ENCODE data around the gene TSPAN5. TPM values are rescaled to one million over a fixed set of nuclear protein-coding genes. Genes with fewer than 3 reads are reported as not detected.

TSPAN5 gene
- polyA plus RNA-seq, 1 of the 3 experiments (the other 2 are of a cell fraction): 38.6 TPM

DNA sequence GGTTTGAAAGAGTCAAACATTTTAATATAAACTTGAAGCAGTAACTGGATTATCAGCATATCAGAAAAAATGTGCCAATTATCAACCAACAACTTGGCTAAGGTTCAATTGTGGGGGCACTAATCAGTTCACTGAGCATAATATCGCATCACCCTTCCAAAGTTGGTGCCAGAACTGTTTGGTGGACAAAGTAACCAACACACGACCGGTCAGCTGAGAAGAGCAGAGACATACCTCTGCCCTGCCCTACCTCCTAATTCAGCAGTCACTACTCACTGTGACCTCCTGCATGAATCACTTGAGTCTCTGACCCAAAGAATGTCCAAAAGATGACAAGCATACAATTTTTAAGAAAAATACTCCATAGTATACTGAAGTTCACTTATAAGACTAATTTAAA, 53.2 kb downstream of the TSPAN5 start:
- no peak overlapping the region for H3K27ac ChIP-seq (ENCODE audit: low read depth in 2 of 2, low read length in 1 of 2)
- H2AFZ ChIP-seq (ENCODE audit: low read depth): no peak overlapping the region
- no peak overlapping the region for H3K4me2 ChIP-seq
- H3K36me3 ChIP-seq (replicated peaks in 1 of 2; ENCODE audit: control insufficient read depth in 1 of 2, insufficient read depth in 2 of 2, low read length in 1 of 2): peaks cover 0 to 12% of the 10 kb centered on the region in 2 experiments
- no peaks in the 10 kb centered on the region for H3K9me3 ChIP-seq
- ChIA-PET POLR2A (no interaction called here), CTCF (interaction anchor here (0.8 kb wide), 1 partner anchor 50 kb away, joined by 3 read pairs; no protein-coding TSS in a partner anchor)
- no peaks in the 10 kb centered on the region for H3K9me2 ChIP-seq
- no peak overlapping the region for H3K9ac ChIP-seq
- peaks cover 100% of the 10 kb centered on the region for H3K79me2 ChIP-seq (ENCODE audit: insufficient read depth)
- H3K27me3 ChIP-seq (ENCODE audit: insufficient read depth): no peaks in the 10 kb centered on the region
- DNase-seq: no peak
- H3K4me1 ChIP-seq (ENCODE audit: control insufficient read depth in 1 of 2, insufficient read depth in 2 of 2, low read depth in 1 of 2, low read length in 1 of 2): peaks cover 0 to 2% of the 10 kb centered on the region in 2 experiments; a peak in 1 of 4 replicates
- peaks cover 24% of the 10 kb centered on the region; the same call in 1 of the 2 replicates for H4K20me1 ChIP-seq (ENCODE audit: insufficient read depth)
- TF ChIP-seq RFX5 (IDR thresholded peaks at IDR 0.05; ENCODE audit: low read length) (no peak), MEF2A (IDR thresholded peaks at IDR 0.05; ENCODE audit: borderline replicate concordance, low read depth) (no peak), NFIC (IDR thresholded peaks at IDR 0.05; ENCODE audit: borderline replicate concordance) (no peak), TAF1 (IDR thresholded peaks at IDR 0.05; ENCODE audit: borderline replicate concordance, low read depth, low read length) (no peak), YY1 (IDR thresholded peaks at IDR 0.05; ENCODE audit: low read depth) (no peak), SIN3A (IDR thresholded peaks at IDR 0.05; ENCODE audit: borderline replicate concordance, low read depth, low read length) (no peak), FOSL2 (IDR thresholded peaks at IDR 0.05; ENCODE audit: borderline replicate concordance, low read depth) (no peak), RXRA (IDR thresholded peaks at IDR 0.05; ENCODE audit: borderline replicate concordance, low read depth) (no peak)
- TF ChIP-seq, protein P1, sequence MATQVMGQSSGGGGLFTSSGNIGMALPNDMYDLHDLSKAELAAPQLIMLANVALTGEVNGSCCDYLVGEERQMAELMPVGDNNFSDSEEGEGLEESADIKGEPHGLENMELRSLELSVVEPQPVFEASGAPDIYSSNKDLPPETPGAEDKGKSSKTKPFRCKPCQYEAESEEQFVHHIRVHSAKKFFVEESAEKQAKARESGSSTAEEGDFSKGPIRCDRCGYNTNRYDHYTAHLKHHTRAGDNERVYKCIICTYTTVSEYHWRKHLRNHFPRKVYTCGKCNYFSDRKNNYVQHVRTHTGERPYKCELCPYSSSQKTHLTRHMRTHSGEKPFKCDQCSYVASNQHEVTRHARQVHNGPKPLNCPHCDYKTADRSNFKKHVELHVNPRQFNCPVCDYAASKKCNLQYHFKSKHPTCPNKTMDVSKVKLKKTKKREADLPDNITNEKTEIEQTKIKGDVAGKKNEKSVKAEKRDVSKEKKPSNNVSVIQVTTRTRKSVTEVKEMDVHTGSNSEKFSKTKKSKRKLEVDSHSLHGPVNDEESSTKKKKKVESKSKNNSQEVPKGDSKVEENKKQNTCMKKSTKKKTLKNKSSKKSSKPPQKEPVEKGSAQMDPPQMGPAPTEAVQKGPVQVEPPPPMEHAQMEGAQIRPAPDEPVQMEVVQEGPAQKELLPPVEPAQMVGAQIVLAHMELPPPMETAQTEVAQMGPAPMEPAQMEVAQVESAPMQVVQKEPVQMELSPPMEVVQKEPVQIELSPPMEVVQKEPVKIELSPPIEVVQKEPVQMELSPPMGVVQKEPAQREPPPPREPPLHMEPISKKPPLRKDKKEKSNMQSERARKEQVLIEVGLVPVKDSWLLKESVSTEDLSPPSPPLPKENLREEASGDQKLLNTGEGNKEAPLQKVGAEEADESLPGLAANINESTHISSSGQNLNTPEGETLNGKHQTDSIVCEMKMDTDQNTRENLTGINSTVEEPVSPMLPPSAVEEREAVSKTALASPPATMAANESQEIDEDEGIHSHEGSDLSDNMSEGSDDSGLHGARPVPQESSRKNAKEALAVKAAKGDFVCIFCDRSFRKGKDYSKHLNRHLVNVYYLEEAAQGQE (IDR thresholded peaks at IDR 0.05; ENCODE audit: low read depth, low read length): no peak
- WGBS (ENCODE audit: low lambda C conversion rate): 96% methylated on average over 3 of the region's 3 CpGs
- H3K4me3 ChIP-seq (ENCODE audit: low read depth in 2 of 2, low read length in 1 of 2): no peak overlapping the region
- peaks cover 4% of the 10 kb centered on the region for H3F3A ChIP-seq (replicated peaks; ENCODE audit: insufficient read depth)

DNA sequence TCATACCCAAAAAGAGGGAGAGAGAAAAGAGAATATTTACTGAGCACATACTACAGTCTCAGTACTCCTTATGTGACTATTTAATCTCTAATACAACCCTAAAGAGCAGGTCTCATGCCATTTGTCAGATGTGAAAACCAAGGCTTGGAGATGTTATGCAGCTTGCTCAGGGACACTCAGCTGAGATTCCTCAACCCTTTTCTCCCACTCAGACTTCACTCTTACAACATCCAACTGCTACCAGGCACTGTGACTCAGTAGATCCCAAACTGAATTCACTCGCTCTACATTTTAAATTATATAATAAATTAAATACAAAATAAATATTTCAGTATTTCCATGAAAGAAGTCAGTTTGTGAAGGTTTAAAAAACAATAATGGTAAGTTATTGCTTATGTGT, 53.7 kb downstream of the TSPAN5 start:
- Histone ChIP-seq H2AFZ (ENCODE audit: low read depth) (no peak overlapping the region), H3K4me1 (ENCODE audit: control insufficient read depth in 1 of 2, insufficient read depth in 2 of 2, low read depth in 1 of 2, low read length in 1 of 2) (peaks cover 0 to 2% of the 10 kb centered on the region in 2 experiments; a peak in 1 of 4 replicates), H3K79me2 (ENCODE audit: insufficient read depth) (peaks cover 100% of the 10 kb centered on the region), H3K27ac (ENCODE audit: low read depth in 2 of 2, low read length in 1 of 2) (no peak overlapping the region), H4K20me1 (ENCODE audit: insufficient read depth) (peaks cover 19% of the 10 kb centered on the region; the same call in 1 of the 2 replicates), H3K4me2 (no peak overlapping the region), H3K4me3 (ENCODE audit: low read depth in 2 of 2, low read length in 1 of 2) (no peak overlapping the region), H3K9me2 (no peaks in the 10 kb centered on the region), H3F3A (replicated peaks; ENCODE audit: insufficient read depth) (peaks cover 4% of the 10 kb centered on the region), H3K27me3 (ENCODE audit: insufficient read depth) (no peaks in the 10 kb centered on the region), H3K9ac (no peak overlapping the region), H3K9me3 (no peaks in the 10 kb centered on the region), H3K36me3 (replicated peaks in 1 of 2; ENCODE audit: control insufficient read depth in 1 of 2, insufficient read depth in 2 of 2, low read length in 1 of 2) (peaks cover 0 to 12% of the 10 kb centered on the region in 2 experiments)
- DNase-seq: no peak
- TF ChIP-seq, protein P2, sequence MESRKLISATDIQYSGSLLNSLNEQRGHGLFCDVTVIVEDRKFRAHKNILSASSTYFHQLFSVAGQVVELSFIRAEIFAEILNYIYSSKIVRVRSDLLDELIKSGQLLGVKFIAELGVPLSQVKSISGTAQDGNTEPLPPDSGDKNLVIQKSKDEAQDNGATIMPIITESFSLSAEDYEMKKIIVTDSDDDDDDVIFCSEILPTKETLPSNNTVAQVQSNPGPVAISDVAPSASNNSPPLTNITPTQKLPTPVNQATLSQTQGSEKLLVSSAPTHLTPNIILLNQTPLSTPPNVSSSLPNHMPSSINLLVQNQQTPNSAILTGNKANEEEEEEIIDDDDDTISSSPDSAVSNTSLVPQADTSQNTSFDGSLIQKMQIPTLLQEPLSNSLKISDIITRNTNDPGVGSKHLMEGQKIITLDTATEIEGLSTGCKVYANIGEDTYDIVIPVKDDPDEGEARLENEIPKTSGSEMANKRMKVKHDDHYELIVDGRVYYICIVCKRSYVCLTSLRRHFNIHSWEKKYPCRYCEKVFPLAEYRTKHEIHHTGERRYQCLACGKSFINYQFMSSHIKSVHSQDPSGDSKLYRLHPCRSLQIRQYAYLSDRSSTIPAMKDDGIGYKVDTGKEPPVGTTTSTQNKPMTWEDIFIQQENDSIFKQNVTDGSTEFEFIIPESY (IDR thresholded peaks at IDR 0.05; ENCODE audit: borderline replicate concordance, low read depth): no peak
- TF ChIP-seq GABPA (IDR thresholded peaks at IDR 0.05; ENCODE audit: low read depth) (no peak), RXRA (IDR thresholded peaks at IDR 0.05; ENCODE audit: borderline replicate concordance, low read depth) (no peak), RCOR1 (IDR thresholded peaks at IDR 0.05; ENCODE audit: low read length) (no peak), EZH2phosphoT487 (IDR thresholded peaks at IDR 0.05; ENCODE audit: borderline replicate concordance, low read depth) (no peak), YY1 (IDR thresholded peaks at IDR 0.05; ENCODE audit: low read depth) (no peak), GATA2 (CRISPR knock-in tag; IDR thresholded peaks at IDR 0.05) (no peak)
- TF ChIP-seq, protein P3, sequence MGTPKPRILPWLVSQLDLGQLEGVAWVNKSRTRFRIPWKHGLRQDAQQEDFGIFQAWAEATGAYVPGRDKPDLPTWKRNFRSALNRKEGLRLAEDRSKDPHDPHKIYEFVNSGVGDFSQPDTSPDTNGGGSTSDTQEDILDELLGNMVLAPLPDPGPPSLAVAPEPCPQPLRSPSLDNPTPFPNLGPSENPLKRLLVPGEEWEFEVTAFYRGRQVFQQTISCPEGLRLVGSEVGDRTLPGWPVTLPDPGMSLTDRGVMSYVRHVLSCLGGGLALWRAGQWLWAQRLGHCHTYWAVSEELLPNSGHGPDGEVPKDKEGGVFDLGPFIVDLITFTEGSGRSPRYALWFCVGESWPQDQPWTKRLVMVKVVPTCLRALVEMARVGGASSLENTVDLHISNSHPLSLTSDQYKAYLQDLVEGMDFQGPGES (IDR thresholded peaks at IDR 0.05; ENCODE audit: low read depth, low read length): no peak
- TF ChIP-seq, protein P4, sequence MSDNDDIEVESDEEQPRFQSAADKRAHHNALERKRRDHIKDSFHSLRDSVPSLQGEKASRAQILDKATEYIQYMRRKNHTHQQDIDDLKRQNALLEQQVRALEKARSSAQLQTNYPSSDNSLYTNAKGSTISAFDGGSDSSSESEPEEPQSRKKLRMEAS (IDR thresholded peaks at IDR 0.05; ENCODE audit: low read depth): no peak
- CTCF ChIA-PET: no interaction called here
- POLR2A ChIA-PET: no interaction called here
- 100% methylated on average over 1 of the region's 1 CpG for WGBS (ENCODE audit: low lambda C conversion rate)

Measured in SK-N-SH (cell line).